ENCODE measurements around the gene DCST1.

- TF ChIP-seq EZH2 (IDR thresholded peaks at IDR 0.05; ENCODE audit: borderline replicate concordance, insufficient read depth, low read depth, low read length, poor library complexity, severe bottlenecking), result no peak
- TF ChIP-seq, protein P1, sequence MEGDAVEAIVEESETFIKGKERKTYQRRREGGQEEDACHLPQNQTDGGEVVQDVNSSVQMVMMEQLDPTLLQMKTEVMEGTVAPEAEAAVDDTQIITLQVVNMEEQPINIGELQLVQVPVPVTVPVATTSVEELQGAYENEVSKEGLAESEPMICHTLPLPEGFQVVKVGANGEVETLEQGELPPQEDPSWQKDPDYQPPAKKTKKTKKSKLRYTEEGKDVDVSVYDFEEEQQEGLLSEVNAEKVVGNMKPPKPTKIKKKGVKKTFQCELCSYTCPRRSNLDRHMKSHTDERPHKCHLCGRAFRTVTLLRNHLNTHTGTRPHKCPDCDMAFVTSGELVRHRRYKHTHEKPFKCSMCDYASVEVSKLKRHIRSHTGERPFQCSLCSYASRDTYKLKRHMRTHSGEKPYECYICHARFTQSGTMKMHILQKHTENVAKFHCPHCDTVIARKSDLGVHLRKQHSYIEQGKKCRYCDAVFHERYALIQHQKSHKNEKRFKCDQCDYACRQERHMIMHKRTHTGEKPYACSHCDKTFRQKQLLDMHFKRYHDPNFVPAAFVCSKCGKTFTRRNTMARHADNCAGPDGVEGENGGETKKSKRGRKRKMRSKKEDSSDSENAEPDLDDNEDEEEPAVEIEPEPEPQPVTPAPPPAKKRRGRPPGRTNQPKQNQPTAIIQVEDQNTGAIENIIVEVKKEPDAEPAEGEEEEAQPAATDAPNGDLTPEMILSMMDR (IDR thresholded peaks at IDR 0.05), result no peak
Measured at GRCh38 chr1:155008015-155008941, 25.3 kb upstream of the DCST1 start.

Measured in B cell (primary cell).